NOMO-1 treated with DMSO at 0.1 percent for 48 hours (cell line): ENCODE results near the gene CROCC.

ENCODE experiments used
- DNase-seq: peaks from one replicate; lab custom pipeline; 2025; ENCODE audit not compliant: unreplicated experiment; lab: John Stamatoyannopoulos, UW

The CROCC gene

GRCh38 chr1:16983649-16984048 lies 61.9 kb downstream of the CROCC start:
- no peak for DNase-seq

GRCh38 chr1:16984717-16985116 lies 63.0 kb downstream of the CROCC start:
- DNase-seq, result no peak

GRCh38 chr1:16986113-16986512 lies 64.4 kb downstream of the CROCC start:
- no peak for DNase-seq

GRCh38 chr1:16986560-16986959 lies 64.8 kb downstream of the CROCC start:
- no peak for DNase-seq

GRCh38 chr1:16986962-16987361 lies 65.2 kb downstream of the CROCC start:
- DNase-seq, result no peak

- DNase-seq, result no peak
Measured at GRCh38 chr1:16988210-16988609, 66.5 kb downstream of the CROCC start.

- no peak for DNase-seq
Measured at GRCh38 chr1:16989676-16990391, 68.1 kb downstream of the CROCC start.

GRCh38 chr1:16991571-16991970 lies 69.8 kb downstream of the CROCC start:
- DNase-seq, result no peak

GRCh38 chr1:16992102-16992501 lies 70.4 kb downstream of the CROCC start:
- DNase-seq, result no peak

- no peak for DNase-seq
Measured at GRCh38 chr1:16992675-16993074, 70.9 kb downstream of the CROCC start.

GRCh38 chr1:16993521-16994038 lies 71.8 kb downstream of the CROCC start:
- no peak for DNase-seq

GRCh38 chr1:16996845-16997244 lies 75.1 kb downstream of the CROCC start:
- DNase-seq, result no peak

GRCh38 chr1:16998589-16998988 lies 76.9 kb downstream of the CROCC start:
- DNase-seq, result no peak

GRCh38 chr1:16999863-17000262 lies 78.1 kb downstream of the CROCC start:
- DNase-seq, result no peak

GRCh38 chr1:17001760-17002523 lies 80.2 kb downstream of the CROCC start:
- DNase-seq, result no peak

- DNase-seq, result no peak
Measured at GRCh38 chr1:17002524-17002902, 80.8 kb downstream of the CROCC start.

GRCh38 chr1:17004466-17005364 lies 83.0 kb downstream of the CROCC start:
- DNase-seq, result no peak

- no peak for DNase-seq
Measured at GRCh38 chr1:17005365-17005740, 83.6 kb downstream of the CROCC start.

GRCh38 chr1:17007121-17007520 lies 85.4 kb downstream of the CROCC start:
- no peak for DNase-seq

GRCh38 chr1:17008208-17008855 lies 86.6 kb downstream of the CROCC start:
- no peak for DNase-seq

- DNase-seq, result peak; percentile 8
Measured at GRCh38 chr1:17009706-17010105, 88.0 kb downstream of the CROCC start.
